Measurements from ENCODE around the gene TNN. TPM values are rescaled to one million over a fixed set of nuclear protein-coding genes. Genes with fewer than 3 reads are reported as not detected.

TNN gene
- total RNA-seq, 2 donors from 2014 or later, result 0.05 to 0.97 TPM

DNA sequence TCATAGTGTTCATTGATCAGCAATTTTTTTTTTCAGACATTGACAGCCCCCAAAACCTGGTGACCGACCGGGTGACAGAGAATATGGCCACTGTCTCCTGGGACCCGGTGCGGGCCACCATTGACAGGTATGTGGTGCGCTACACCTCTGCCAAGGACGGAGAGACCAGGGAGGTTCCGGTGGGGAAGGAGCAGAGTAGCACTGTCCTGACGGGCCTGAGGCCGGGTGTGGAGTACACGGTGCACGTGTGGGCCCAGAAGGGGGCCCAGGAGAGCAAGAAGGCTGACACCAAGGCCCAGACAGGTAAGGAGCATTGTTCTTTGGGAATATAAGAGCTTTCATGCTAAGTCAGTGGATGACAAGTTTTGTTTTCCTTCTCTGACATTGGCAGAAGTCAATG, 49.3 kb downstream of the TNN start:
- no peak overlapping the region for H3K4me3 ChIP-seq
- H3K36me3 ChIP-seq, result no peaks in the 10 kb centered on the region
- DNase-seq (ENCODE audit: low spot score), result no peak
- intact Hi-C loops (cut with DNase I), result no loop called here
- no peak overlapping the region for H3K27ac ChIP-seq
- H3K27me3 ChIP-seq (replicated peaks; ENCODE audit: insufficient read depth), result no peaks in the 10 kb centered on the region
- no peak for TF ChIP-seq POLR2AphosphoS5 (IDR thresholded peaks at IDR 0.05)
- no peak for TF ChIP-seq POLR2A (IDR thresholded peaks at IDR 0.05)
- TF ChIP-seq CTCF (IDR thresholded peaks at IDR 0.05), result no peak
- H3K4me1 ChIP-seq (replicated peaks), result no peaks in the 10 kb centered on the region
- WGBS, result 66% methylated on average over 11 of the region's 11 CpGs
- no peaks in the 10 kb centered on the region for H3K9me3 ChIP-seq

GRCh38 chr1:175118375-175119367, 51.0 kb downstream of the TNN start:
- intact Hi-C loops (cut with DNase I), result no loop called here
- H3K9me3 ChIP-seq, result no peaks in the 10 kb centered on the region
- H3K27ac ChIP-seq, result no peak overlapping the region
- H3K4me3 ChIP-seq, result no peak overlapping the region
- no peaks in the 10 kb centered on the region for H3K36me3 ChIP-seq
- 76% methylated on average over 13 of the region's 13 CpGs for WGBS
- TF ChIP-seq POLR2A (IDR thresholded peaks at IDR 0.05) (no peak), CTCF (IDR thresholded peaks at IDR 0.05) (no peak), POLR2AphosphoS5 (IDR thresholded peaks at IDR 0.05) (no peak)
- H3K4me1 ChIP-seq (replicated peaks), result no peaks in the 10 kb centered on the region
- DNase-seq (ENCODE audit: low spot score), result no peak
- H3K27me3 ChIP-seq (replicated peaks; ENCODE audit: insufficient read depth), result no peaks in the 10 kb centered on the region

GRCh38 chr1:175120511-175120910, 52.9 kb downstream of the TNN start:
- Histone ChIP-seq H3K27me3 (replicated peaks; ENCODE audit: insufficient read depth) (no peaks in the 10 kb centered on the region), H3K9me3 (no peaks in the 10 kb centered on the region), H3K36me3 (no peaks in the 10 kb centered on the region), H3K4me3 (no peak overlapping the region), H3K27ac (no peak overlapping the region), H3K4me1 (replicated peaks) (no peaks in the 10 kb centered on the region)
- TF ChIP-seq POLR2AphosphoS5 (IDR thresholded peaks at IDR 0.05) (no peak), CTCF (IDR thresholded peaks at IDR 0.05) (no peak), POLR2A (IDR thresholded peaks at IDR 0.05) (no peak)
- no peak for DNase-seq (ENCODE audit: low spot score)
- WGBS, result 90% methylated on average over 1 of the region's 1 CpG
- intact Hi-C loops (cut with DNase I), result no loop called here

DNA sequence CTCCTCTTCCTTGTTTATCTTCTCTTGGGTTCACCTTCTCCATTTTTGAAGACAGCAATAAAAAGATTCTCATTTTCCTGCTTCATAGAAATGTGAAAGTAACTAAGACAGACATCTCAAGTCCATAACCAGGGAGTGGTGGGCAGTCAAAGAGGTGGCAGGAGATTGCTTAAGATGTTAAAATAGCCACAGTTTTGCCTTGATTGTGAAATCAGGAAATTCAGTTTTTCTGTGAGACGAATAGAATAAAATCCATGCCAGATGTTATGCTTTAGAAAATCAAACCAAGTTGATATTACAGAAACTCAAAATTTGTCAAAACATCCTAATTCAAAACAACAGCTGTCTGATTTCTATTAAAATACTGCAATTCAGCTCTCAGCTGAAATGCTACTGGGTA, 57.2 kb downstream of the TNN start:
- Histone ChIP-seq H3K4me3 (no peak overlapping the region), H3K27ac (no peak overlapping the region), H3K27me3 (replicated peaks; ENCODE audit: insufficient read depth) (no peaks in the 10 kb centered on the region), H3K9me3 (no peaks in the 10 kb centered on the region), H3K36me3 (no peaks in the 10 kb centered on the region), H3K4me1 (replicated peaks) (no peaks in the 10 kb centered on the region)
- WGBS, result 57% methylated on average over 1 of the region's 1 CpG
- TF ChIP-seq CTCF (IDR thresholded peaks at IDR 0.05) (no peak), POLR2A (IDR thresholded peaks at IDR 0.05) (no peak), POLR2AphosphoS5 (IDR thresholded peaks at IDR 0.05) (no peak)
- no peak for DNase-seq (ENCODE audit: low spot score)
- intact Hi-C loops (cut with DNase I), result loop anchor here (1.0 kb wide), 1 partner anchor 96 kb away; no protein-coding TSS in a partner anchor

DNA sequence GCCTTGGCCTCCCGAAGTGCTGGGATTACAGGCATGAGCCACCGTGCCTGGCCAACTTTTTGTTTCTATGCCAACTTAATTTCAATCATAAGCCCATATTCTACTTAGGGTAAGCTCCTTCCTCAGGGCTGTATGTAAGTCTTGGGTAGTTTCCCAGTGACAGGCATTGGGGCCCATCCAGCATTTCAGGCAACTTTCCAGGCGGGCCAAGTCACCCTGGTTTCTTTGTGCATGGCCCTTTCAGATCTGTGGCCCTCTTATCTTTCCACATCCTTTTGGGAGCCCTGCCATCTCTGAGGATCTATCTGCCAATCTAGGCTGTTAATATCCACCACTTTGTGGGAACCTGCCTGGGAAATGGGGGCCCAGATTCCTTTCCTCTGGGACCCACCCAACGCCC, 58.7 kb downstream of the TNN start:
- no peak for DNase-seq (ENCODE audit: low spot score)
- Histone ChIP-seq H3K9me3 (no peaks in the 10 kb centered on the region), H3K36me3 (no peaks in the 10 kb centered on the region), H3K27ac (no peak overlapping the region), H3K27me3 (replicated peaks; ENCODE audit: insufficient read depth) (no peaks in the 10 kb centered on the region), H3K4me1 (replicated peaks) (no peaks in the 10 kb centered on the region), H3K4me3 (no peak overlapping the region)
- no peak for TF ChIP-seq POLR2AphosphoS5 (IDR thresholded peaks at IDR 0.05)
- no peak for TF ChIP-seq POLR2A (IDR thresholded peaks at IDR 0.05)
- TF ChIP-seq CTCF (IDR thresholded peaks at IDR 0.05), result no peak
- intact Hi-C loops (cut with DNase I), result no loop called here
- WGBS, result 24% methylated on average over 4 of the region's 4 CpGs
